ENCODE results near the gene SLC1A3.

GRCh38 chr5:36726317-36726716, 119.9 kb downstream of the SLC1A3 start:
- no peak for TF ChIP-seq CTCF (IDR thresholded peaks at IDR 0.05)
- no peak for TF ChIP-seq POLR2A (IDR thresholded peaks at IDR 0.05)

Measured in thyroid gland (tissue), 4 donors.